IPS DF 6.9 (cell line): Measurements from ENCODE around the gene DYNC1I1.

Source experiments
- DNase-seq: peaks from one replicate; pipeline ENCODE4 v3.0.0-alpha.2; 2013; ENCODE audit warnings: low read depth, low spot score
- H3K27ac ChIP-seq: one replicate; pipeline ENCODE4 v1.5.1; 2013; ENCODE audit warnings: low read length, control low read depth
- H3K27me3 ChIP-seq: 2 replicates; pipeline ENCODE4 v1.6.1; 2013; ENCODE audit warnings: mild to moderate bottlenecking, low read length; ENCODE audit not compliant: control insufficient read depth, insufficient read depth
- H3K36me3 ChIP-seq: 2 replicates; pipeline ENCODE4 v1.6.1; 2013; ENCODE audit warnings: low read length; ENCODE audit not compliant: control insufficient read depth, insufficient read depth
- H3K4me1 ChIP-seq: 2 replicates; pipeline ENCODE4 v1.6.1; 2013; ENCODE audit warnings: low read length; ENCODE audit not compliant: control insufficient read depth, insufficient read depth
- H3K4me3 ChIP-seq: 2 replicates; pipeline ENCODE4 v1.5.1; 2013; ENCODE audit warnings: mild to moderate bottlenecking, low read length
- H3K9me3 ChIP-seq: 2 replicates; pipeline ENCODE4 v1.6.1; 2013; ENCODE audit warnings: low read length, inconsistent platforms; ENCODE audit not compliant: control insufficient read depth, insufficient read depth
- WGBS: extraction: QIAGEN DNeasy Blood & Tissue Kit; methylation state at CpG from one replicate; pipeline ENCODE4 v1.1.7; 2013; ENCODE audit warnings: mixed read lengths, missing lambda C conversion rate; ENCODE audit not compliant: insufficient read length, insufficient coverage; 5-methylcytosine and 5-hydroxymethylcytosine counted together

The DYNC1I1 gene

GRCh38 chr7:95758187-95758586, 14.2 kb upstream of the DYNC1I1 start:
- H3K9me3 ChIP-seq, result no peaks in the 10 kb centered on the region

GRCh38 chr7:95766086-95766485, 6.3 kb upstream of the DYNC1I1 start:
- no peaks in the 10 kb centered on the region for H3K36me3 ChIP-seq
- WGBS, result no CpG with 5 or more reads among the region's 2 CpGs

More at GRCh38 chr7:95758187-95758586, 14.2 kb upstream of the DYNC1I1 start:
- Histone ChIP-seq H3K4me1 (no peaks in the 10 kb centered on the region), H3K27ac (no peak overlapping the region), H3K4me3 (no peak overlapping the region), H3K36me3 (no peaks in the 10 kb centered on the region), H3K27me3 (no peaks in the 10 kb centered on the region)
- no CpG with 5 or more reads among the region's 3 CpGs for WGBS
- no peak for DNase-seq

GRCh38 chr7:95766657-95767056, 5.7 kb upstream of the DYNC1I1 start:
- Histone ChIP-seq H3K27ac (no peak overlapping the region), H3K9me3 (no peaks in the 10 kb centered on the region), H3K36me3 (no peaks in the 10 kb centered on the region), H3K27me3 (no peaks in the 10 kb centered on the region), H3K4me1 (no peaks in the 10 kb centered on the region), H3K4me3 (no peak overlapping the region)
- WGBS, result no CpG with 5 or more reads among the region's 1 CpG
- DNase-seq, result no peak

More at GRCh38 chr7:95766086-95766485, 6.3 kb upstream of the DYNC1I1 start:
- no peak for DNase-seq
- Histone ChIP-seq H3K9me3 (no peaks in the 10 kb centered on the region), H3K4me1 (no peaks in the 10 kb centered on the region), H3K27me3 (no peaks in the 10 kb centered on the region), H3K27ac (no peak overlapping the region), H3K4me3 (no peak overlapping the region)

- Histone ChIP-seq H3K27ac (no peak overlapping the region), H3K4me3 (peak overlapping the region; percentile 57; the same call in 1 of the 2 replicates), H3K9me3 (no peaks in the 10 kb centered on the region), H3K4me1 (0 out of 2 replicates have a peak, but pooled peaks cover 2% of the 10 kb centered on the region), H3K36me3 (no peaks in the 10 kb centered on the region), H3K27me3 (peaks cover 6% of the 10 kb centered on the region; the same call in 1 of the 2 replicates)
- WGBS, result no CpG with 5 or more reads among the region's 45 CpGs
- no peak for DNase-seq
These were observed 622 bp downstream of the DYNC1I1 start for GRCh38 chr7:95772771-95773581.

GRCh38 chr7:95776561-95777185, 4.3 kb downstream of the DYNC1I1 start:
- H3K27ac ChIP-seq, result no peak overlapping the region
- H3K27me3 ChIP-seq, result peaks cover 6% of the 10 kb centered on the region
- no peak for DNase-seq
- H3K9me3 ChIP-seq, result no peaks in the 10 kb centered on the region
- no CpG with 5 or more reads among the region's 2 CpGs for WGBS
- 0 out of 2 replicates have a peak, but pooled peaks cover 2% of the 10 kb centered on the region for H3K4me1 ChIP-seq
- no peak overlapping the region for H3K4me3 ChIP-seq
- H3K36me3 ChIP-seq, result no peaks in the 10 kb centered on the region

GRCh38 chr7:95777269-95777668, 4.9 kb downstream of the DYNC1I1 start:
- no peak for DNase-seq
- Histone ChIP-seq H3K4me1 (0 out of 2 replicates have a peak, but pooled peaks cover 2% of the 10 kb centered on the region), H3K36me3 (no peaks in the 10 kb centered on the region), H3K4me3 (no peak overlapping the region), H3K27ac (no peak overlapping the region), H3K27me3 (peaks cover 6% of the 10 kb centered on the region), H3K9me3 (no peaks in the 10 kb centered on the region)
- WGBS, result no CpG with 5 or more reads among the region's 7 CpGs

- no CpG with 5 or more reads among the region's 5 CpGs for WGBS
- DNase-seq, result no peak
- H3K27me3 ChIP-seq, result no peaks in the 10 kb centered on the region; the same call in 1 of the 2 replicates
- no peaks in the 10 kb centered on the region for H3K9me3 ChIP-seq
- H3K4me3 ChIP-seq, result no peak overlapping the region
- no peaks in the 10 kb centered on the region for H3K36me3 ChIP-seq
- H3K4me1 ChIP-seq, result no peaks in the 10 kb centered on the region
- no peak overlapping the region for H3K27ac ChIP-seq
These were observed 8.3 kb downstream of the DYNC1I1 start for GRCh38 chr7:95780665-95781064.

- no peaks in the 10 kb centered on the region for H3K9me3 ChIP-seq
- no peak for DNase-seq
- no peak overlapping the region for H3K4me3 ChIP-seq
- H3K36me3 ChIP-seq, result no peaks in the 10 kb centered on the region
- peaks cover 2% of the 10 kb centered on the region; the same call in 1 of the 2 replicates for H3K4me1 ChIP-seq
- H3K27me3 ChIP-seq, result no peaks in the 10 kb centered on the region; the same call in 1 of the 2 replicates
- H3K27ac ChIP-seq, result no peak overlapping the region
- WGBS, result no CpG with 5 or more reads among the region's 3 CpGs
These were observed 9.7 kb downstream of the DYNC1I1 start for GRCh38 chr7:95781961-95782586.

GRCh38 chr7:95784796-95785195, 12.4 kb downstream of the DYNC1I1 start:
- H3K27ac ChIP-seq, result no peak overlapping the region
- no peaks in the 10 kb centered on the region for H3K36me3 ChIP-seq
- peaks cover 2% of the 10 kb centered on the region; the same call in 1 of the 2 replicates for H3K4me1 ChIP-seq
- H3K27me3 ChIP-seq, result no peaks in the 10 kb centered on the region; the same call in 1 of the 2 replicates
- no peaks in the 10 kb centered on the region for H3K9me3 ChIP-seq
- H3K4me3 ChIP-seq, result no peak overlapping the region
- no peak for DNase-seq

GRCh38 chr7:95788258-95788657, 15.9 kb downstream of the DYNC1I1 start:
- Histone ChIP-seq H3K36me3 (no peaks in the 10 kb centered on the region), H3K9me3 (no peaks in the 10 kb centered on the region), H3K27me3 (peaks cover 6% of the 10 kb centered on the region), H3K4me1 (peaks cover 2% of the 10 kb centered on the region; the same call in 1 of the 2 replicates), H3K27ac (no peak overlapping the region), H3K4me3 (no peak overlapping the region)
- DNase-seq, result no peak
- no CpG with 5 or more reads among the region's 6 CpGs for WGBS
